ENCODE data around the gene INPP4A. TPM values are rescaled to one million over a fixed set of nuclear protein-coding genes. Genes with fewer than 3 reads are reported as not detected.

Gene INPP4A
- total RNA-seq, 4 donors from 2014 or later = 22.8 to 35.8 (median 25.4) TPM

GRCh38 chr2:98565286-98565860 is 120.7 kb downstream of the INPP4A start:
- no peak for DNase-seq
- in situ Hi-C loops (cut with MboI; ENCODE audit: low pct_ligation_motif_present in 1 of 4, low pct_unique_long_range_greater_than_20kb in 1 of 4, low sequenced_read_pairs in 3 of 4) = loop anchor here in 1 of 4 donors (25.0 kb wide), 1 partner anchor 153 kb away; no protein-coding TSS in a partner anchor
- Histone ChIP-seq H3K27ac (peak overlapping the region in 3 of 4 donors; percentile 5 to 70 (median 29)), H3K4me3 (no peak overlapping the region), H3K4me1 (peaks cover 0 to 25% (median 13%) of the 10 kb centered on the region in 4 donors), H3K27me3 (no peaks in the 10 kb centered on the region), H3K36me3 (no peaks in the 10 kb centered on the region), H3K9me3 (no peaks in the 10 kb centered on the region)
- no peak for TF ChIP-seq CTCF (IDR thresholded peaks at IDR 0.05)
- TF ChIP-seq POLR2AphosphoS5 (IDR thresholded peaks at IDR 0.05) = no peak
- TF ChIP-seq EP300 (IDR thresholded peaks at IDR 0.05; ENCODE audit: low read depth) = no peak
- TF ChIP-seq POLR2A (IDR thresholded peaks at IDR 0.05) = no peak
- WGBS, 2 donors (ENCODE audit: low coverage in 1 of 2) = 91 to 94% methylated on average over 7 to 9 of the region's 9 CpGs
- intact Hi-C loops (cut with DNase I; ENCODE audit: low total_unique reads) = no loop called here

- Histone ChIP-seq H3K4me3 (no peak overlapping the region), H3K27ac (peak overlapping the region in 2 of 4 donors; percentile 5 to 70), H3K27me3 (no peaks in the 10 kb centered on the region), H3K4me1 (peaks cover 0 to 20% (median 10%) of the 10 kb centered on the region in 4 donors), H3K36me3 (no peaks in the 10 kb centered on the region), H3K9me3 (no peaks in the 10 kb centered on the region)
- in situ Hi-C loops (cut with MboI; ENCODE audit: low pct_ligation_motif_present in 1 of 4, low pct_unique_long_range_greater_than_20kb in 1 of 4, low sequenced_read_pairs in 3 of 4) = loop anchor here in 1 of 4 donors (25.0 kb wide), 1 partner anchor 154 kb away; no protein-coding TSS in a partner anchor
- DNase-seq = no peak
- 97% methylated on average over 19 of the region's 19 CpGs; no CpG with 5 or more reads in 1 of the 2 donors for WGBS, 2 donors (ENCODE audit: low coverage in 1 of 2)
- intact Hi-C loops (cut with DNase I; ENCODE audit: low total_unique reads) = no loop called here
- no peak for TF ChIP-seq CTCF (IDR thresholded peaks at IDR 0.05)
- no peak for TF ChIP-seq POLR2A (IDR thresholded peaks at IDR 0.05)
- no peak for TF ChIP-seq POLR2AphosphoS5 (IDR thresholded peaks at IDR 0.05)
- TF ChIP-seq EP300 (IDR thresholded peaks at IDR 0.05; ENCODE audit: low read depth) = no peak
These were observed 121.3 kb downstream of the INPP4A start for GRCh38 chr2:98565941-98566340.

GRCh38 chr2:98568161-98568956 is 123.7 kb downstream of the INPP4A start:
- peaks cover 0 to 11% (median 2%) of the 10 kb centered on the region in 4 donors for H3K4me1 ChIP-seq
- peaks cover 0 to 3% (median 0%) of the 10 kb centered on the region in 4 donors for H3K36me3 ChIP-seq
- no peak for DNase-seq
- 96 to 98% methylated on average over 8 to 11 of the region's 11 CpGs for WGBS, 2 donors (ENCODE audit: low coverage in 1 of 2)
- no peaks in the 10 kb centered on the region for H3K27me3 ChIP-seq
- no peak overlapping the region for H3K4me3 ChIP-seq
- in situ Hi-C loops (cut with MboI; ENCODE audit: low pct_ligation_motif_present in 1 of 4, low pct_unique_long_range_greater_than_20kb in 1 of 4, low sequenced_read_pairs in 3 of 4) (loop anchor here in 1 of 4 donors (25.0 kb wide), 1 partner anchor 156 kb away; no protein-coding TSS in a partner anchor), intact Hi-C loops (cut with DNase I; ENCODE audit: low total_unique reads) (no loop called here)
- H3K9me3 ChIP-seq = no peaks in the 10 kb centered on the region
- TF ChIP-seq CTCF (IDR thresholded peaks at IDR 0.05) (no peak), POLR2A (IDR thresholded peaks at IDR 0.05) (no peak), EP300 (IDR thresholded peaks at IDR 0.05; ENCODE audit: low read depth) (no peak), POLR2AphosphoS5 (IDR thresholded peaks at IDR 0.05) (no peak)
- H3K27ac ChIP-seq = no peak overlapping the region

- H3K27me3 ChIP-seq = no peaks in the 10 kb centered on the region
- no peak overlapping the region for H3K4me3 ChIP-seq
- H3K9me3 ChIP-seq = no peaks in the 10 kb centered on the region
- 70 to 80% methylated on average over 2 to 19 of the region's 19 CpGs for WGBS, 2 donors (ENCODE audit: low coverage in 1 of 2)
- H3K36me3 ChIP-seq = peaks cover 0 to 4% (median 0%) of the 10 kb centered on the region in 4 donors
- H3K4me1 ChIP-seq = peaks cover 0 to 7% (median under 1%) of the 10 kb centered on the region in 4 donors
- peak; percentile 57 for DNase-seq
- no peak overlapping the region for H3K27ac ChIP-seq
- TF ChIP-seq CTCF (IDR thresholded peaks at IDR 0.05) (peak; percentile 73 to 93 (median 88)), POLR2A (IDR thresholded peaks at IDR 0.05) (no peak), POLR2AphosphoS5 (IDR thresholded peaks at IDR 0.05) (no peak), EP300 (IDR thresholded peaks at IDR 0.05; ENCODE audit: low read depth) (no peak)
- intact Hi-C loops (cut with DNase I; ENCODE audit: low total_unique reads) = no loop called here
- in situ Hi-C loops (cut with MboI; ENCODE audit: low pct_ligation_motif_present in 1 of 4, low pct_unique_long_range_greater_than_20kb in 1 of 4, low sequenced_read_pairs in 3 of 4) = loop anchor here in 1 of 4 donors (25.0 kb wide), 1 partner anchor 157 kb away; no protein-coding TSS in a partner anchor
These were observed 124.6 kb downstream of the INPP4A start for GRCh38 chr2:98569197-98569793.
